Ureter (tissue), 1 donor: ENCODE data around the gene FOXF1. TPM values are rescaled to one million over a fixed set of nuclear protein-coding genes. Genes with fewer than 3 reads are reported as not detected.

ENCODE experiments used
- DNase-seq: peaks from one replicate; pipeline ENCODE4 v3.0.0-alpha.2; 2020; ENCODE audit warnings: low spot score
- total RNA-seq: library from RNA; stranded (reverse); gene quantifications from one replicate; pipeline ENCODE4 v1.2.4, GENCODE V29; 2023
- donor health status: DM: yes; HTN: yes; CAD: no.

Gene FOXF1
- total RNA-seq, 1 donor from 2014 or later, result 31.7 TPM

- no peak for DNase-seq
These were observed 23.5 kb downstream of the FOXF1 start for GRCh38 chr16:86533767-86534351.

- DNase-seq, result no peak
These were observed 24.7 kb downstream of the FOXF1 start for GRCh38 chr16:86534779-86535615.

- DNase-seq, result no peak
These were observed 26.3 kb downstream of the FOXF1 start for GRCh38 chr16:86536621-86537020.

- DNase-seq, result no peak
These were observed 27.2 kb downstream of the FOXF1 start for GRCh38 chr16:86537486-86537885.

- no peak for DNase-seq
These were observed 28.0 kb downstream of the FOXF1 start for GRCh38 chr16:86538196-86538780.

GRCh38 chr16:86540894-86541293 lies 30.6 kb downstream of the FOXF1 start:
- DNase-seq, result no peak

- no peak for DNase-seq
These were observed 31.2 kb downstream of the FOXF1 start for GRCh38 chr16:86541560-86541959.

- DNase-seq, result no peak
These were observed 32.7 kb downstream of the FOXF1 start for GRCh38 chr16:86542756-86543750.

GRCh38 chr16:86545481-86545880 lies 35.2 kb downstream of the FOXF1 start:
- no peak for DNase-seq

- no peak for DNase-seq
These were observed 35.8 kb downstream of the FOXF1 start for GRCh38 chr16:86545954-86546637.

- no peak for DNase-seq
These were observed 36.3 kb downstream of the FOXF1 start for GRCh38 chr16:86546638-86547013.

- no peak for DNase-seq
These were observed 37.0 kb downstream of the FOXF1 start for GRCh38 chr16:86547286-86547685.

GRCh38 chr16:86549076-86549892 lies 39.0 kb downstream of the FOXF1 start:
- DNase-seq, result no peak

- no peak for DNase-seq
These were observed 39.5 kb downstream of the FOXF1 start for GRCh38 chr16:86549893-86550190.

- DNase-seq, result no peak
These were observed 40.0 kb downstream of the FOXF1 start for GRCh38 chr16:86550281-86550680.

- DNase-seq, result no peak
These were observed 43.0 kb downstream of the FOXF1 start for GRCh38 chr16:86553356-86553755.

- DNase-seq, result no peak
These were observed 44.2 kb downstream of the FOXF1 start for GRCh38 chr16:86554599-86554916.

GRCh38 chr16:86554917-86555703 lies 44.8 kb downstream of the FOXF1 start, which contains the start of gene MTHFSD:
TSS of gene MTHFSD (minus strand) at chr16:86555235. CDS start at chr16:86555184, 51 bp downstream.
- peak; percentile 96 for DNase-seq

GRCh38 chr16:86555704-86556075 lies 45.4 kb downstream of the FOXF1 start:
- no peak for DNase-seq

- DNase-seq, result no peak
These were observed 46.2 kb downstream of the FOXF1 start for GRCh38 chr16:86556576-86556975.
